Measurements from ENCODE around the gene VWA8. TPM values are rescaled to one million over a fixed set of nuclear protein-coding genes. Genes with fewer than 3 reads are reported as not detected.
A peak's percentile ranks its signal among the peaks of the same experiment; 100 is the strongest.

VWA8 gene
- total and polyA plus RNA-seq, 4 donors: 7.1 to 50.3 (median 12.4) TPM

DNA sequence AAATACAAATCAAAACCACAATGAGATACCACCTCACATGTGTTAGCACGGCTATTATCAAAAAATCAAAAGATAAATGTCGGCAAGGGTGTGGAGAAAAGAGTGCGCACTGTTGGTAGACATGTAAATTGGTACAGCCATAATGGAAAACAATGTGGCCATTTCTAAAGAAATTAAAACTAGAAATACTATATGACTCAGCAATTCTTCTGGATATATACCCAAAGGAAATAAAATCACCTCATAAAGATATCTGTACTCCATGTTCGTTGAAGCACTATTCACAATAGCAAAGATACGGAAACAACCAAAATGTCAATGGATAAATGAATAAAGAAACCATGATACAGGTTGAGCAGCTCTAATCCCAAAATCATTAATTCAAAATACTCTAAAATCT, 30.8 kb downstream of the VWA8 start:
- Histone ChIP-seq H3K9ac (ENCODE audit: low read depth in 1 of 2, low read length in 2 of 2) (no peak overlapping the region), H3K4me3 (ENCODE audit: low read depth in 1 of 3, low read length in 3 of 3) (no peak overlapping the region), H3K27me3 (ENCODE audit: control insufficient read depth in 4 of 4, insufficient read depth in 4 of 4, low read length in 3 of 4) (no peaks in the 10 kb centered on the region), H3K4me1 (ENCODE audit: control insufficient read depth in 4 of 4, insufficient read depth in 4 of 4, low read length in 3 of 4) (peaks cover 0 to 16% (median 2%) of the 10 kb centered on the region in 4 donors), H3K27ac (ENCODE audit: low read depth in 1 of 2, low read length in 2 of 2) (no peak overlapping the region), H3K36me3 (ENCODE audit: control insufficient read depth in 4 of 4, insufficient read depth in 3 of 4, low read depth in 1 of 4, low read length in 3 of 4) (peaks cover 0 to 8% (median 4%) of the 10 kb centered on the region in 4 donors), H3K9me3 (ENCODE audit: control insufficient read depth in 4 of 4, low read length in 3 of 4) (peaks cover 0 to 2% (median 0%) of the 10 kb centered on the region in 4 donors)
- no peak for DNase-seq (ENCODE audit: low spot score)
- WGBS: 97% methylated on average over 5 of the region's 5 CpGs
- no peak for TF ChIP-seq RXRA (IDR thresholded peaks at IDR 0.05)
- TF ChIP-seq, protein P1, sequence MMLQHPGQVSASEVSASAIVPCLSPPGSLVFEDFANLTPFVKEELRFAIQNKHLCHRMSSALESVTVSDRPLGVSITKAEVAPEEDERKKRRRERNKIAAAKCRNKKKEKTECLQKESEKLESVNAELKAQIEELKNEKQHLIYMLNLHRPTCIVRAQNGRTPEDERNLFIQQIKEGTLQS (IDR thresholded peaks at IDR 0.05): no peak
- TF ChIP-seq YY1 (IDR thresholded peaks at IDR 0.05): no peak
- no peak for TF ChIP-seq FOXA1 (IDR thresholded peaks at IDR 0.05)
- no peak for TF ChIP-seq HNF4G (IDR thresholded peaks at IDR 0.05)
- TF ChIP-seq, protein P2, sequence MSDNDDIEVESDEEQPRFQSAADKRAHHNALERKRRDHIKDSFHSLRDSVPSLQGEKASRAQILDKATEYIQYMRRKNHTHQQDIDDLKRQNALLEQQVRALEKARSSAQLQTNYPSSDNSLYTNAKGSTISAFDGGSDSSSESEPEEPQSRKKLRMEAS (IDR thresholded peaks at IDR 0.05): no peak
- no peak for TF ChIP-seq RAD21 (IDR thresholded peaks at IDR 0.05)
- TF ChIP-seq GABPA (IDR thresholded peaks at IDR 0.05 in 1 of 2, conservative IDR thresholded peaks at IDR 0.05 in 1 of 2): no peak
- no peak for TF ChIP-seq HNF4A (conservative IDR thresholded peaks at IDR 0.05)

DNA sequence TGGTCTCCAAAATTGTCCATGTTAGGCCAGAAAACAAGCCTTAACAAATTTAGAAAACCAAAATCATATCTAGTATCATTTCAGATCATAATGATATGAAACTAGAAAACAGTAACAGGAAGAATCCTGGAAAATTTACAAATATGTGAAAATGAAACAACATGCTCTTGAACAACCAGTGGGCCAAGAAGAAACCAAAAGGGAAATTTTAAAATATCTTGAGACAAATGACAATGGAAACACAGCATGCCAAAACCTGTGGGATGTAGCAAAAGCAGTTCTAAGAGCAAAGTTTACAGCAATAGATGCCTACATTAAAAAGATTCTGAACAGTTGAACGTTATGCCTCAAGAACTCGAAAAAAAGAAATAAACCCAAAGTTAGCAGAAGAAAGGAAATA, 32.6 kb downstream of the VWA8 start:
- TF ChIP-seq JUND (IDR thresholded peaks at IDR 0.05) (no peak), SP1 (IDR thresholded peaks at IDR 0.05) (no peak), TAF1 (conservative IDR thresholded peaks at IDR 0.05) (no peak), NR2F2 (IDR thresholded peaks at IDR 0.05) (no peak), HNF4G (IDR thresholded peaks at IDR 0.05) (no peak), FOXA2 (IDR thresholded peaks at IDR 0.05) (no peak), YY1 (IDR thresholded peaks at IDR 0.05) (no peak), RXRA (IDR thresholded peaks at IDR 0.05) (no peak), GABPA (IDR thresholded peaks at IDR 0.05 in 1 of 2, conservative IDR thresholded peaks at IDR 0.05 in 1 of 2) (no peak)
- TF ChIP-seq, protein P3, sequence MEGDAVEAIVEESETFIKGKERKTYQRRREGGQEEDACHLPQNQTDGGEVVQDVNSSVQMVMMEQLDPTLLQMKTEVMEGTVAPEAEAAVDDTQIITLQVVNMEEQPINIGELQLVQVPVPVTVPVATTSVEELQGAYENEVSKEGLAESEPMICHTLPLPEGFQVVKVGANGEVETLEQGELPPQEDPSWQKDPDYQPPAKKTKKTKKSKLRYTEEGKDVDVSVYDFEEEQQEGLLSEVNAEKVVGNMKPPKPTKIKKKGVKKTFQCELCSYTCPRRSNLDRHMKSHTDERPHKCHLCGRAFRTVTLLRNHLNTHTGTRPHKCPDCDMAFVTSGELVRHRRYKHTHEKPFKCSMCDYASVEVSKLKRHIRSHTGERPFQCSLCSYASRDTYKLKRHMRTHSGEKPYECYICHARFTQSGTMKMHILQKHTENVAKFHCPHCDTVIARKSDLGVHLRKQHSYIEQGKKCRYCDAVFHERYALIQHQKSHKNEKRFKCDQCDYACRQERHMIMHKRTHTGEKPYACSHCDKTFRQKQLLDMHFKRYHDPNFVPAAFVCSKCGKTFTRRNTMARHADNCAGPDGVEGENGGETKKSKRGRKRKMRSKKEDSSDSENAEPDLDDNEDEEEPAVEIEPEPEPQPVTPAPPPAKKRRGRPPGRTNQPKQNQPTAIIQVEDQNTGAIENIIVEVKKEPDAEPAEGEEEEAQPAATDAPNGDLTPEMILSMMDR (IDR thresholded peaks at IDR 0.05; ENCODE audit: low read depth, low read length, missing input control): no peak
- TF ChIP-seq, protein P1 (IDR thresholded peaks at IDR 0.05): no peak
- TF ChIP-seq, protein P4, sequence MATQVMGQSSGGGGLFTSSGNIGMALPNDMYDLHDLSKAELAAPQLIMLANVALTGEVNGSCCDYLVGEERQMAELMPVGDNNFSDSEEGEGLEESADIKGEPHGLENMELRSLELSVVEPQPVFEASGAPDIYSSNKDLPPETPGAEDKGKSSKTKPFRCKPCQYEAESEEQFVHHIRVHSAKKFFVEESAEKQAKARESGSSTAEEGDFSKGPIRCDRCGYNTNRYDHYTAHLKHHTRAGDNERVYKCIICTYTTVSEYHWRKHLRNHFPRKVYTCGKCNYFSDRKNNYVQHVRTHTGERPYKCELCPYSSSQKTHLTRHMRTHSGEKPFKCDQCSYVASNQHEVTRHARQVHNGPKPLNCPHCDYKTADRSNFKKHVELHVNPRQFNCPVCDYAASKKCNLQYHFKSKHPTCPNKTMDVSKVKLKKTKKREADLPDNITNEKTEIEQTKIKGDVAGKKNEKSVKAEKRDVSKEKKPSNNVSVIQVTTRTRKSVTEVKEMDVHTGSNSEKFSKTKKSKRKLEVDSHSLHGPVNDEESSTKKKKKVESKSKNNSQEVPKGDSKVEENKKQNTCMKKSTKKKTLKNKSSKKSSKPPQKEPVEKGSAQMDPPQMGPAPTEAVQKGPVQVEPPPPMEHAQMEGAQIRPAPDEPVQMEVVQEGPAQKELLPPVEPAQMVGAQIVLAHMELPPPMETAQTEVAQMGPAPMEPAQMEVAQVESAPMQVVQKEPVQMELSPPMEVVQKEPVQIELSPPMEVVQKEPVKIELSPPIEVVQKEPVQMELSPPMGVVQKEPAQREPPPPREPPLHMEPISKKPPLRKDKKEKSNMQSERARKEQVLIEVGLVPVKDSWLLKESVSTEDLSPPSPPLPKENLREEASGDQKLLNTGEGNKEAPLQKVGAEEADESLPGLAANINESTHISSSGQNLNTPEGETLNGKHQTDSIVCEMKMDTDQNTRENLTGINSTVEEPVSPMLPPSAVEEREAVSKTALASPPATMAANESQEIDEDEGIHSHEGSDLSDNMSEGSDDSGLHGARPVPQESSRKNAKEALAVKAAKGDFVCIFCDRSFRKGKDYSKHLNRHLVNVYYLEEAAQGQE (IDR thresholded peaks at IDR 0.05): no peak
- TF ChIP-seq, protein P5, sequence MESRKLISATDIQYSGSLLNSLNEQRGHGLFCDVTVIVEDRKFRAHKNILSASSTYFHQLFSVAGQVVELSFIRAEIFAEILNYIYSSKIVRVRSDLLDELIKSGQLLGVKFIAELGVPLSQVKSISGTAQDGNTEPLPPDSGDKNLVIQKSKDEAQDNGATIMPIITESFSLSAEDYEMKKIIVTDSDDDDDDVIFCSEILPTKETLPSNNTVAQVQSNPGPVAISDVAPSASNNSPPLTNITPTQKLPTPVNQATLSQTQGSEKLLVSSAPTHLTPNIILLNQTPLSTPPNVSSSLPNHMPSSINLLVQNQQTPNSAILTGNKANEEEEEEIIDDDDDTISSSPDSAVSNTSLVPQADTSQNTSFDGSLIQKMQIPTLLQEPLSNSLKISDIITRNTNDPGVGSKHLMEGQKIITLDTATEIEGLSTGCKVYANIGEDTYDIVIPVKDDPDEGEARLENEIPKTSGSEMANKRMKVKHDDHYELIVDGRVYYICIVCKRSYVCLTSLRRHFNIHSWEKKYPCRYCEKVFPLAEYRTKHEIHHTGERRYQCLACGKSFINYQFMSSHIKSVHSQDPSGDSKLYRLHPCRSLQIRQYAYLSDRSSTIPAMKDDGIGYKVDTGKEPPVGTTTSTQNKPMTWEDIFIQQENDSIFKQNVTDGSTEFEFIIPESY (IDR thresholded peaks at IDR 0.05): no peak
- TF ChIP-seq, protein P2 (IDR thresholded peaks at IDR 0.05): no peak
- DNase-seq (ENCODE audit: low spot score): no peak
- peaks cover 0 to 16% (median 2%) of the 10 kb centered on the region in 4 donors for H3K4me1 ChIP-seq (ENCODE audit: control insufficient read depth in 4 of 4, insufficient read depth in 4 of 4, low read length in 3 of 4)
- H3K9me3 ChIP-seq (ENCODE audit: control insufficient read depth in 4 of 4, low read length in 3 of 4): peaks cover 0 to 2% (median 0%) of the 10 kb centered on the region in 4 donors
- H3K36me3 ChIP-seq (ENCODE audit: control insufficient read depth in 4 of 4, insufficient read depth in 3 of 4, low read depth in 1 of 4, low read length in 3 of 4): peaks cover 0 to 8% (median 6%) of the 10 kb centered on the region in 4 donors
- no peak overlapping the region for H3K27ac ChIP-seq (ENCODE audit: low read depth in 1 of 2, low read length in 2 of 2)
- no peak overlapping the region for H3K4me3 ChIP-seq (ENCODE audit: low read depth in 1 of 3, low read length in 3 of 3)
- no peaks in the 10 kb centered on the region for H3K27me3 ChIP-seq (ENCODE audit: control insufficient read depth in 4 of 4, insufficient read depth in 4 of 4, low read length in 3 of 4)
- peak overlapping the region in 1 of 2 donors; percentile 46 for H3K9ac ChIP-seq (ENCODE audit: low read depth in 1 of 2, low read length in 2 of 2)
- WGBS: 81% methylated on average over 2 of the region's 2 CpGs
